ENCODE data around the gene ST6GAL1.
"Not testable (repeated sequence)": the region's sequence is repeated elsewhere in the genome, so short reads cannot be mapped to it uniquely, and the experiment has no call there.

The ST6GAL1 gene

GRCh38 chr3:186951640-186952552 is 21.6 kb downstream of the ST6GAL1 start:
- POLR2A ChIA-PET (ENCODE audit: low non-redundant PET), result no interaction called here
- DNase-seq (ENCODE audit: low spot score), result no peak
- no peak overlapping the region for H3K27ac ChIP-seq
- CTCF ChIA-PET, result interaction anchor here (0.5 kb wide), 1 partner anchor 300 kb away, joined by 4 read pairs; no protein-coding TSS in a partner anchor
- no peak for TF ChIP-seq CTCF (conservative IDR thresholded peaks at IDR 0.05; ENCODE audit: low read depth)

GRCh38 chr3:186953011-186953487 is 22.7 kb downstream of the ST6GAL1 start:
- ChIA-PET POLR2A (ENCODE audit: low non-redundant PET) (no interaction called here), CTCF (no interaction called here)
- DNase-seq (ENCODE audit: low spot score), result no peak
- no peak for TF ChIP-seq CTCF (conservative IDR thresholded peaks at IDR 0.05; ENCODE audit: low read depth)
- H3K27ac ChIP-seq, result no peak overlapping the region

DNA sequence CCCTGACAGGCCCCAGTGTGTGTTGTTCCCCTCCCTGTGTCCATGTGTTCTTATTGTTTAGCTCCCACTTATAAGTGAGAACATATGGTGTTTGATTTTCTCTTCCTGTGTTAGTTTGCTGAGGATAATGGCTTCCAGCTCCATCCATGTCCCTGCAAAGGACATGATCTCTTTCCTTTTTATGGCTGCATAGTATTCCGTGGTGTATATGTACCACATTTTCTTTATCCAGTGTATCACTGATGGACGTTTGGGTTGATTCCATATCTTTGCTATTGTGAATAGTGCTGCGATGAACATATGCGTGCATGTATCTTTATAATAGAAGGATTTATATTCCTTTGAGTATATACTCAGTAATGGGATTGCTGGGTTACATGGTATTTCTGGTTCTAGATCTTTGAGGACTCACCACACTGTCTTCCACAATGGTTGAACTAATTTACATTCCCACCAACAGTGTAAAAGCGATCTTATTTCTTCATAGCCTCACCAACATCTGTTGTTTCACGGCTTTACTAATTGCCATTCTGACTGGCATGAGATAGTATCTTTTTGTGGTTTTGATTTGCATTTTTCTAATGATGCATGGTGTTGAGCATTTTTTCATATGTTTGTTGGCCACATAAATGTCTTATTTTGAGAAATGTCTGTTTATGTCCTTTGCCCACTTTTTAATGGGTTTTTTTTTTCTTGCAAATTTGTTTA is 23.8 kb downstream of the ST6GAL1 start:
- DNase-seq (ENCODE audit: low spot score); POLR2A ChIA-PET (ENCODE audit: low non-redundant PET); CTCF ChIA-PET; H3K27ac ChIP-seq: not testable (repeated sequence)

GRCh38 chr3:186955898-186956696 is 25.8 kb downstream of the ST6GAL1 start:
- DNase-seq (ENCODE audit: low spot score), result no peak
- no peak for TF ChIP-seq CTCF (conservative IDR thresholded peaks at IDR 0.05; ENCODE audit: low read depth)
- no peak overlapping the region for H3K27ac ChIP-seq
- ChIA-PET CTCF (interaction anchor here (0.6 kb wide), 1 partner anchor 603 kb away, joined by 3 read pairs; no protein-coding TSS in a partner anchor), POLR2A (ENCODE audit: low non-redundant PET) (no interaction called here)

- CTCF ChIA-PET, result interaction anchor here (0.6 kb wide), 1 partner anchor 175 kb away, joined by 3 read pairs; no protein-coding TSS in a partner anchor
- POLR2A ChIA-PET (ENCODE audit: low non-redundant PET), result no interaction called here
- DNase-seq (ENCODE audit: low spot score), result no peak
- H3K27ac ChIP-seq, result no peak overlapping the region
- TF ChIP-seq CTCF (conservative IDR thresholded peaks at IDR 0.05; ENCODE audit: low read depth), result no peak
These were observed 28.8 kb downstream of the ST6GAL1 start for GRCh38 chr3:186959029-186959624.

GRCh38 chr3:186960347-186960746 is 30.0 kb downstream of the ST6GAL1 start:
- POLR2A ChIA-PET (ENCODE audit: low non-redundant PET), result no interaction called here
- H3K27ac ChIP-seq, result no peak overlapping the region
- CTCF ChIA-PET, result interaction anchor here (0.9 kb wide), 1 partner anchor 23 kb away, joined by 5 read pairs; no protein-coding TSS in a partner anchor
- no peak for TF ChIP-seq CTCF (conservative IDR thresholded peaks at IDR 0.05; ENCODE audit: low read depth)
- no peak for DNase-seq (ENCODE audit: low spot score)

Measured in RWPE1 (cell line).